PC-3 (cell line): ENCODE measurements around the gene FXR2. TPM values are rescaled to one million over a fixed set of nuclear protein-coding genes. Genes with fewer than 3 reads are reported as not detected.

Experiments
- ATAC-seq: fragments of 200-7000 bp; cut with Tn5 transposase; 2 replicates; pipeline ENCODE4 v1.9.1; 2020; ENCODE audit warnings: mild to moderate bottlenecking, moderate library complexity
- BruUV-seq: library from RNA; stranded (reverse); fragments of 400-500 nt; replicated peaks from 2 replicates; lab custom pipeline; 2021; lab: Mats Ljungman, UMichigan
- CTCF ChIA-PET: fragments of 300-600 bp; sonication (Branson Sonifier 250); formaldehyde crosslinking; loops from one replicate; lab custom pipeline; 2022; ENCODE audit warnings: antibody characterized with exemption; lab: Charles Lee
- POLR2A ChIA-PET: fragments of 300-600 bp; sonication (Branson Sonifier 250); formaldehyde crosslinking; loops from one replicate; lab custom pipeline; 2022; ENCODE audit warnings: antibody characterized with exemption; ENCODE audit not compliant: unreplicated experiment; lab: Charles Lee
- DNase-seq: peaks from one replicate; pipeline ENCODE4 v3.0.0-alpha.2; 2015
- H2AFZ ChIP-seq: fragments of 300-600 bp; sonication (generic); 2 replicates; pipeline ENCODE4 v1.6.0; 2016; ENCODE audit warnings: antibody characterized with exemption, low read length
- H3F3A ChIP-seq: fragments of 300-600 bp; sonication (generic); one replicate; pipeline ENCODE4 v1.6.0; 2017; ENCODE audit warnings: antibody characterized with exemption, low read length, control low read depth, mild to moderate bottlenecking; ENCODE audit not compliant: unreplicated experiment
- H3K27ac ChIP-seq: fragments of 300-600 bp; sonication (generic); 2 replicates; pipeline ENCODE4 v1.5.1; 2016; ENCODE audit warnings: mild to moderate bottlenecking, low read length
- H3K27me3 ChIP-seq: fragments of 300-600 bp; sonication (generic); 2 replicates; pipeline ENCODE4 v1.6.1; 2016; ENCODE audit warnings: low read length, mixed read lengths
- H3K36me3 ChIP-seq: fragments of 300-600 bp; sonication (generic); 2 replicates; pipeline ENCODE4 v1.6.1; 2016; ENCODE audit warnings: low read depth, mixed run types, low read length, mixed read lengths
- H3K4me1 ChIP-seq: fragments of 300-600 bp; sonication (generic); 2 replicates; pipeline ENCODE4 v1.5.1; 2016; ENCODE audit warnings: low read length; ENCODE audit not compliant: insufficient read depth
- H3K4me2 ChIP-seq: fragments of 300-600 bp; sonication (generic); 2 replicates; pipeline ENCODE4 v1.6.0; 2016; ENCODE audit warnings: low read length
- H3K4me3 ChIP-seq: fragments of 300-600 bp; sonication (generic); 2 replicates; pipeline ENCODE4 v1.5.1; 2016; ENCODE audit warnings: mild to moderate bottlenecking, low read length, mixed read lengths
- H3K79me2 ChIP-seq: fragments of 300-600 bp; sonication (generic); 2 replicates; pipeline ENCODE4 v1.6.1; 2017; ENCODE audit warnings: low read length, mixed read lengths
- H3K9ac ChIP-seq: fragments of 300-600 bp; sonication (generic); 2 replicates; pipeline ENCODE4 v1.6.0; 2016; ENCODE audit warnings: mild to moderate bottlenecking, low read length
- H3K9me2 ChIP-seq: fragments of 300-600 bp; sonication (generic); replicated peaks from 2 replicates; pipeline ENCODE4 v1.6.1; 2016; ENCODE audit warnings: mixed run types, low read length, mixed read lengths
- H3K9me3 ChIP-seq: fragments of 300-600 bp; sonication (generic); 2 replicates; pipeline ENCODE4 v1.6.1; 2016; ENCODE audit warnings: low read length, mixed read lengths
- H4K20me1 ChIP-seq: fragments of 300-600 bp; sonication (generic); 2 replicates; pipeline ENCODE4 v1.6.1; 2016; ENCODE audit warnings: low read length, mixed read lengths
- EZH2 ChIP-seq: fragments of 300-600 bp; sonication (generic); IDR thresholded peaks from one replicate; pipeline ENCODE4 v1.6.1; 2017; ENCODE audit warnings: antibody characterized with exemption, mild to moderate bottlenecking, low read length; ENCODE audit not compliant: unreplicated experiment
- EZH2phosphoT487 ChIP-seq: fragments of 300-600 bp; sonication (generic); IDR thresholded peaks from 2 replicates; pipeline ENCODE4 v1.6.1; 2018; ENCODE audit warnings: mild to moderate bottlenecking, antibody characterized with exemption, low read length, borderline replicate concordance
- intact Hi-C: fragments of 100-400 bp; cut with micrococcal nuclease; formaldehyde crosslinking; loops from 2 replicates; pipeline ENCODE4 v1.9.0; 2023
- total RNA-seq: library from RNA; depleted of rRNA; stranded (reverse); fragments of >200 nt; gene quantifications from 2 replicates; pipeline ENCODE4 v1.2.3, GENCODE V29; 2014
- TF ChIP-seq, protein P1 (sequence below): fragments of 300-600 bp; sonication (generic); conservative IDR thresholded peaks from 2 replicates; pipeline ENCODE4 v1.5.1; 2017; ENCODE audit warnings: antibody characterized with exemption, low read depth, mild to moderate bottlenecking, low read length

FXR2 gene
- total RNA-seq, 1 experiment from 2014 or later, result 51.4 TPM

DNA sequence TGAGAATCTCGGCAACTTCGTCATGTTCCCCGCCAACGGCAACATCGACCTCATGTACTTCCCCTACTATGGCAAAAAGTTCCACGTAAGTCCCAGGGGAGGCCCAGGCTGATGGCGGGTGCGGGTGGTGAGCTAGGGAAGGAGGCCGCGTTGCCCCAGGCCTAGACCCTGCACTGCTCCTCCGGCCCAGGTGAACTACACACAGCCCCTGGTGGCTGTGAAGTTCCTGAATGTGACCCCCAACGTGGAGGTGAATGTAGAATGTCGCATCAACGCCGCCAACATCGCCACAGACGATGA is 40.8 kb upstream of the FXR2 start:
- no peak overlapping the region for H2AFZ ChIP-seq
- no peak overlapping the region for H3K27ac ChIP-seq
- no peak for TF ChIP-seq EZH2
- DNase-seq (no peak), ATAC-seq (no peak)
- H3K27me3 ChIP-seq, result peaks cover 13% of the 10 kb centered on the region
- no peak overlapping the region for H3K4me3 ChIP-seq
- H3K9me3 ChIP-seq, result no peaks in the 10 kb centered on the region
- H3K4me2 ChIP-seq, result no peak overlapping the region
- H3K9me2 ChIP-seq, result no peaks in the 10 kb centered on the region
- CTCF ChIA-PET, result no interaction called here
- no peaks in the 10 kb centered on the region for H3K79me2 ChIP-seq
- no peaks in the 10 kb centered on the region for H4K20me1 ChIP-seq
- no peaks in the 10 kb centered on the region for H3F3A ChIP-seq
- intact Hi-C loops, result no loop called here
- H3K36me3 ChIP-seq, result no peaks in the 10 kb centered on the region
- no peak overlapping the region for H3K9ac ChIP-seq
- no peaks in the 10 kb centered on the region; the same call in 1 of the 2 replicates for H3K4me1 ChIP-seq
- BruUV-seq, result no TSS peak
- POLR2A ChIA-PET, result no interaction called here

DNA sequence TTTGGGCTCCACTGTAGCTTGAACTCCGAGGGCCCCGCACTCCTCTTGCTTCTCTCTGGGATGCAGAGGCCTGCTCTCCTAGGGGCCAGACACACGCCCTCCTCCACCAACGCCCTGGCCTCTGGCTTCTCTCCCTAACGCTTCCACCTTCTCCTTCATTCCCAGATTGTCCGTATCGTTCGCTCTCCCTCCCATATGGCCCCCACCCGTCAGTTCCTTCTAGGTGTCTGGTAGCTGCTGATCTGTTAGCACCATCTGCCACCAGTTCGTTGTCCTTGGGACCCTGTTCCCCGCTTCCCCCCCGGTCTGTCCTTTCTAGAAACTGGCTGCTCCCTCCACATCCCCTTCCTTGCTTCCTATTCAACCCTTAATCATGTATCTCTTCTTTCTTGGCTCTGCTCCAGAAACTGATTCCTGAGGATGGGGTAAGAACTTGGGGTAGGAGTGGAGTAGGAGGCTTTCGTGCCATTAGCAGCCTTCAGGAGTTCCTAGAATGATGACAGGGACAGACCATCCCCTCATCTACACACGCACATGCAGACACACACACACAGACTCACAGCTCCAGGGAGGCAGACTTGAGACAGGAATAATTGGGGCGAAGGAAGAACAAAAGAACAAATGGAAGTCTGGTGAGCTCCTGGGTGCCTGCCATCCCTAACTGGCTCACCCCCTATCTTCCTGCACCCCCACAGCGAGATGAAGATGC is 40.3 kb upstream of the FXR2 start:
- H3K79me2 ChIP-seq, result no peaks in the 10 kb centered on the region
- no peaks in the 10 kb centered on the region for H3K9me3 ChIP-seq
- ChIA-PET CTCF (no interaction called here), POLR2A (no interaction called here)
- no peak overlapping the region for H3K9ac ChIP-seq
- no peak for ATAC-seq
- no peak overlapping the region for H3K4me2 ChIP-seq
- H4K20me1 ChIP-seq, result no peaks in the 10 kb centered on the region
- H3K27ac ChIP-seq, result no peak overlapping the region
- DNase-seq, result no peak
- no TSS peak for BruUV-seq
- no peaks in the 10 kb centered on the region for H3K36me3 ChIP-seq
- H3K4me3 ChIP-seq, result no peak overlapping the region
- peaks cover 13% of the 10 kb centered on the region for H3K27me3 ChIP-seq
- intact Hi-C loops, result no loop called here
- no peaks in the 10 kb centered on the region for H3K9me2 ChIP-seq
- no peak overlapping the region for H2AFZ ChIP-seq
- H3K4me1 ChIP-seq, result no peaks in the 10 kb centered on the region; the same call in 1 of the 2 replicates
- TF ChIP-seq EZH2 (no peak), EZH2phosphoT487 (no peak)
- TF ChIP-seq, protein P1, sequence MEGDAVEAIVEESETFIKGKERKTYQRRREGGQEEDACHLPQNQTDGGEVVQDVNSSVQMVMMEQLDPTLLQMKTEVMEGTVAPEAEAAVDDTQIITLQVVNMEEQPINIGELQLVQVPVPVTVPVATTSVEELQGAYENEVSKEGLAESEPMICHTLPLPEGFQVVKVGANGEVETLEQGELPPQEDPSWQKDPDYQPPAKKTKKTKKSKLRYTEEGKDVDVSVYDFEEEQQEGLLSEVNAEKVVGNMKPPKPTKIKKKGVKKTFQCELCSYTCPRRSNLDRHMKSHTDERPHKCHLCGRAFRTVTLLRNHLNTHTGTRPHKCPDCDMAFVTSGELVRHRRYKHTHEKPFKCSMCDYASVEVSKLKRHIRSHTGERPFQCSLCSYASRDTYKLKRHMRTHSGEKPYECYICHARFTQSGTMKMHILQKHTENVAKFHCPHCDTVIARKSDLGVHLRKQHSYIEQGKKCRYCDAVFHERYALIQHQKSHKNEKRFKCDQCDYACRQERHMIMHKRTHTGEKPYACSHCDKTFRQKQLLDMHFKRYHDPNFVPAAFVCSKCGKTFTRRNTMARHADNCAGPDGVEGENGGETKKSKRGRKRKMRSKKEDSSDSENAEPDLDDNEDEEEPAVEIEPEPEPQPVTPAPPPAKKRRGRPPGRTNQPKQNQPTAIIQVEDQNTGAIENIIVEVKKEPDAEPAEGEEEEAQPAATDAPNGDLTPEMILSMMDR, result no peak
- H3F3A ChIP-seq, result no peaks in the 10 kb centered on the region

DNA sequence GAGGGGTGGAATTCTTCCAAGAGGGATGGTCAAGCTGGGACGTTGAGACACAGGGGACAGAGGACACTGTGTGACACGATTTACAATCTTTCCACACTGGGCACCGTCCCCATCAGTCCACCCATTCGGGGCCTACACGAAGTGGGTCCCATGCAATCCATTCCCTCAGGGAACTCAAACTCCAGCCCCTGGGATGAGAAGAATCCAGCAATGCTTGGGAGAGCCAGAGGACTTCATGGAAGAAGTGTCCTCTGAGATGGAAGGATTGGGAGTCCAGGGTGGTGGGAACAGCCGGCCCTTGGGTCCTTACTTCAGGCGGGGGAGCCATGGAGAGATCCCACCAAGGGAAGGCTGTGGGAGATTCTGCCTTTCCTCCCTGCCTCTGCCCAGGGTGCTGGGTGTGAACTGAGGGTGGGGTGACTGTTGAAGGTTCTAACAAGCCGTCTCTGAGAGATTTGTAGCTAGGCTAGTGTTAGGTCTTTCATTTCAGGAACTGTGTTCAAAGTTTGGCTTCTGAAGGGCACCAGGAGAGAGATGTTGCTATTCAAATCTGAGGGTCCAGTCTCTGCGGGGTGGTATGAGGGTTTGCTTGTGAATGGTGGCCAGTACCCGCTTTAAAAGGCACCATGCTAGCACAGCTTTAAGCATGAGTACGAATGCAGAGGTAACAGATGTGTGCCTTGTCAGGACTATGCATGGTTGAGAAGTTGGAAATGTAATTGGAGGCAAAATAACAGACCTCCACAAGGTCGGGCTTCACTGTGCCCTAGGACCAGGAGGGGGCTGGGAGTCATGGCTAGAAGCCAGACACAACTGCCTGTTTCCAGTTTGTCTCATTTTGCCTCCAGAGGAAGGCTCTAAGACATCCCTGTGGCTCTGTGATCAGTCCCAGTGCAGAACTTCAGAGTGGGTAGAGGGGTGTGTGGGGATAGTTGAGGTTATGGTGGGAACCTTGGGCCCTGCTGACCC is 38.0 kb upstream of the FXR2 start:
- intact Hi-C loops, result no loop called here
- no TSS peak for BruUV-seq
- DNase-seq (no peak), ATAC-seq (no peak)
- H3K27me3 ChIP-seq, result peaks cover 13% of the 10 kb centered on the region
- POLR2A ChIA-PET, result no interaction called here
- H3K4me3 ChIP-seq, result no peak overlapping the region
- H3K9me3 ChIP-seq, result no peaks in the 10 kb centered on the region
- H2AFZ ChIP-seq, result no peak overlapping the region
- no peaks in the 10 kb centered on the region for H3K9me2 ChIP-seq
- no peak overlapping the region for H3K9ac ChIP-seq
- no peak overlapping the region for H3K4me2 ChIP-seq
- no peak overlapping the region for H3K27ac ChIP-seq
- no peaks in the 10 kb centered on the region; the same call in 1 of the 2 replicates for H3K4me1 ChIP-seq
- TF ChIP-seq EZH2phosphoT487 (no peak), EZH2 (no peak)
- TF ChIP-seq, protein P1, result no peak
- no peaks in the 10 kb centered on the region for H4K20me1 ChIP-seq
- H3K36me3 ChIP-seq, result no peaks in the 10 kb centered on the region
- CTCF ChIA-PET, result no interaction called here
- no peaks in the 10 kb centered on the region for H3F3A ChIP-seq
- H3K79me2 ChIP-seq, result no peaks in the 10 kb centered on the region
